ENCODE data around the gene HIVEP1.
"Not testable (repeated sequence)": the region's sequence is repeated elsewhere in the genome, so short reads cannot be mapped to it uniquely, and the experiment has no call there.

The HIVEP1 gene

GRCh38 chr6:12092762-12093161 is 80.7 kb downstream of the HIVEP1 start:
- DNase-seq: no peak

GRCh38 chr6:12094689-12095088 is 82.6 kb downstream of the HIVEP1 start:
- no peak for DNase-seq

DNA sequence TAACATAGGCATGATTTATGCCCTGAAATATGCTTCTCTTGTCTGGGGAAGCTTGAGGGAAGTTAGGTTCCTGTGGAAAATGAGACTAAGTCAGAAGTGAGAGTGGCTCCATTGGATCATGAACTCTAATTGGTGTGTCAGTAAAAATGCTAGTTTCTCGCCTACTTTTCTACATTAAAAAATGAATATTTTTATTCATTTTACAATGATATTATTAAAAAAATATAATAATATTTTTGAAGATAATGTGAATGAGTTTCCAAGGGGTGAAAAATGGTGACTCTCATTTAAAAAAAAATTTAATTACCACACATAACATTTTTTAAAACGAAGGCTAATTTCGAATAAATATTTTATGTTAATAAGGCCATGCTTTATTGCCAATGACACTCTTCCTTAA is 84.2 kb downstream of the HIVEP1 start:
- no peak for DNase-seq

GRCh38 chr6:12097791-12098190 is 85.7 kb downstream of the HIVEP1 start:
- DNase-seq: no peak

DNA sequence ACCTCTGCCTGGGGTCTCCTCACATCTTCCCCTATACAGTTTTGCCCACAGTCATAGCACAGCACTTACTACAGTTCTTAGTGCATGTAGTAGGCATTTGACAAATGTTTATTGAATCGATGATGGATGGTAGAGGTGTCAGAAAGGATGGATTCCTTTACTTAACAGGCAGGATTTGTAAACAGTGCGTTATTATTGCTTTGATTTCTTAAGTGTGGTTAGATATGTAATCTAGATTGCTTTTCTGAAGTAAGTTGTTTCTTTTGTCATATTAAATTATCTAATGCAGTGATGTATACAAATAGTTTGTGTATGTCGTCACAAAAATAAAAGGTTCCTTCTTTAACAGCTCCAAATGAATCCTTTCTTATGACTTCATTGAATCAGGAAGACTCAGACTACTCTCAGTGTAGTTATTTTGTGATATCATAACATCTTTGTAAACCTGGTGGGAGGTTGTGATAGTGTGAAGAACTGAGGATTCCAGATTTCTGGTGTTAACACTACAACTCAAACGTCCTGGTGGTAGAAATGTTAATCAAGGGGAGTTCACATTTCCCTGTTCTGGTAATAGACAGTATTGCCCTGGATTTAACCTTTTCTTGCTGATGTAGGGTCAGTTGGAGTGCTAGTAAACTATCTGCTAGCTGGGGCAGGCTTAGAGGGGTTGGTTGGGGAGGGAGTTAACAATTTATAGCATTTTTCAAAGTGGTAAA is 87.7 kb downstream of the HIVEP1 start:
- no peak for DNase-seq

- no peak for DNase-seq
Observed at GRCh38 chr6:12101048-12101447, 88.9 kb downstream of the HIVEP1 start.

GRCh38 chr6:12101653-12102312 is 89.7 kb downstream of the HIVEP1 start:
- no peak for DNase-seq

DNA sequence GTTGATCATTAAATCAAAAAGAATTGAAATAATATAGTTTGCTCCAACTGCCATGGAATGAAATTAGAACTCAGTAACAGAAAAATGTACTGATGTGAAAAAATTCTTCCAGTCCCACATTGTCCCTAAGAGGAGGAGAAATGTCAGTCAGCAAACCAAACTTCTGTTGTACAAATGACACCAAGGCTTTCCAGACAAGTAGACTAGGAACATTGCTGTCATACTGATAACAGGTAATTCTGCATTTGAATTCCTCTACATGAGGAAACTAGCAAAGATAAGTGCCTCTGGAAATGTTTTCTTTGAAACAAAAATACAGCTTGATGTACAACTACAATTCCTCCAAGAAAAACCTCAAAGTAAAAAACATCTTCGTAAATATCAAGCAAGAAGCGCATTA is 90.2 kb downstream of the HIVEP1 start:
- DNase-seq: no peak

- no peak for DNase-seq
Observed at GRCh38 chr6:12103158-12103557, 91.0 kb downstream of the HIVEP1 start.

- DNase-seq: no peak
Observed at GRCh38 chr6:12105271-12105670, 93.2 kb downstream of the HIVEP1 start.

DNA sequence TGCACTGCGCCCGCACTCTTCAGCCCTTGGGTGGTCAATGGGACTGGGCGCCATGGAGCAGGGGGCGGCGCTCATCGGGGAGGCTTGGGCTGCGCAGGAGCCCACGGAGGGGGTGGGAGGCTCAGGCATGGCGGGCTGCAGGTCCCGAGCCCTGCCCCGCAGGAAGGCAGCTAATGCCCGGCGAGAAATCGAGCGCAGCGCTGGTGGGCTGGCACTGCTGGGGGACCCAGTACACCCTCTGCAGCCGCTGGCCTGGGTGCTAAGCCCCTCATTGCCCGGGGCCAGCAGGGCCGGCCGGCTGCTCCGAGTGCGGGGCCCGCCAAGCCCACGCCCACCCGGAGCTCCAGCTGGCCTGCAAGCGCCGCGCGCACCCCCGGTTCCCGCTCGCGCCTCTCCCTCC is 96.3 kb downstream of the HIVEP1 start:
- DNase-seq: not testable (repeated sequence)

GRCh38 chr6:12110523-12111362 is 98.6 kb downstream of the HIVEP1 start:
- DNase-seq: no peak

DNA sequence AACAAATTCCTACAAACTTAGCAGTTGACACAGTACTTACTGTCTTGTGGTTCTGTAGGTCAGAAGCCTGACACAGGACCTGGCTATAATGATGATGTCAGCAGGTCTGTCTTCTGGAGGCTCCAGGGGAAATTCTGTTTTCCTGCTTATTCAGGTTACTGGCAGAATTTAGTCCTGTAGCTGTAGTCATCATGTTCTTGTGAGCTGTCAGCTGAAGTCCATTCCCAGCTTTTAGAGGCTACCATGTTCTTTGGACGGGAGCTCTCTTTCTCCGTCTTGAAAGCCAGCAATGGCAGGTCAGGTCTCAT is 99.2 kb downstream of the HIVEP1 start:
- no peak for DNase-seq

DNA sequence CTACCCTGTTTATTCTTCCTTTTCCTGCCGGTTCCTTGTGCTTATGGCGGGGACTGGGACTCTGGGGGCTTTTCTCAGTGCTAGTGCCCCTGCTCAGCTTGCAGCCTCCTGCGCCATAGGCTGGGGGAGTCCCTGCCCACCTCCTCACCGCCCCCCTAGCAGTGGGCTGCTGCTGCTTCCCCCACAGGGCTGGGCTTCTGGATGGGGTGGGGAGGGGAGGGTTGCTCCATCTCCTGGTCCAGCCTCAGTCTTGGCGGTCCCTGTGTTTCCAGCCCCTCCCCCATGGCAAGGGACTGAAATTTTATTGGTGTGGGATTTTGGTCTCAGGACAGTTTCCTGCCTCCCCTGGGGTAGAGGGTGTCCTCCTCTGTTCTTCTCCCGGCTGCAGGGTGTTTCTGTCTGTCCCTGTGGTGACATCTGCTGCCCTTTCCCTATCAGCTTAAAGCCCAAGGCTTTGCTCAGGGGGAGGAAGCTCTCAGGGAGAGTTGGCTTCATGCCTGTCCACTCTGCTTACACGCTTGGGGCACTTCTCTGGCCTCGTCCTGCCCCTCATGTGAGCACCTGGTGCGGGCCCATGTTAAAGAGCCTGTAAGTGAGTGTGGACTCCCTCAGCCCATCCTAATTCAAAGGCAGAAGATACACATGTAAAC is 100.6 kb downstream of the HIVEP1 start:
- DNase-seq: no peak

DNA sequence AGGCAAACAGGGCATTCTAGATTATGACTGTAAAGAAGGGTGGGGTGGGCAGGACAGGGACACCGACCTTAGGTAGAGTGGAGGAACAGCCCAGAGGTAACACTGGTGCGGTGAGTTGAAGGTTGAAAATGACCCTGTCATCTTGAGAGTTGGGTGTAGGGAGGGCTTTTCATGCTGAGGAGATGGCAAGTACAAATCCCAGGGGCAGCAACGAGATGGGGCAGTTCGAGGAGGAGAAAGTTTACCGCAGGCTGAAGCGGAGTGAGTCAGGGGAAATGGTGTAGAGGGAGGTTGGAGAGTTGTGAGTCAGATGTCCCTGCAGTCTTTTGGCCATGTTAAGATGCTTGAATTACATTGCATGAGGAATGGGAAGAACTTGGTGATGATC is 101.1 kb downstream of the HIVEP1 start:
- no peak for DNase-seq

DNA sequence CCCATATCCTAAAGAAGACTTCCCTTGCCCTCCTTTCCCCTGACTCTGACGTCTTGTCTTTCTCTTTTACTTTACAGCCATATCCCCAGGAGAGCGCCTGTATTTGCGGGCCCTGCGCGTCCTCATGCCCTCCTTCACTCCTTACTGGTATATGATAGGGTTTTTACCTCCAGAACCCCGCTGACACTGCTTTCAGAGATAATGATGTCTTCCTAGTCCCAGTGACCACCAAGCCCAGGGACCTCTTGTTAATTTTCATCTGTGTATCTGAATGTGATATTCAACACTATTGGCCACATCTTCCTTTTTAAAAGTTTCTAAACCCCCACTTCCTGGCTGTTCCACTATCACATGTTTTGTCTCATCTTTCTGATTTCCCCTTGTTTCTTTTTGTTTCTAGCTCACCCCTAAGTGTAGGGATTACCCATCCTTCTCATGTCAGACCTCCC is 102.0 kb downstream of the HIVEP1 start:
- no peak for DNase-seq

DNA sequence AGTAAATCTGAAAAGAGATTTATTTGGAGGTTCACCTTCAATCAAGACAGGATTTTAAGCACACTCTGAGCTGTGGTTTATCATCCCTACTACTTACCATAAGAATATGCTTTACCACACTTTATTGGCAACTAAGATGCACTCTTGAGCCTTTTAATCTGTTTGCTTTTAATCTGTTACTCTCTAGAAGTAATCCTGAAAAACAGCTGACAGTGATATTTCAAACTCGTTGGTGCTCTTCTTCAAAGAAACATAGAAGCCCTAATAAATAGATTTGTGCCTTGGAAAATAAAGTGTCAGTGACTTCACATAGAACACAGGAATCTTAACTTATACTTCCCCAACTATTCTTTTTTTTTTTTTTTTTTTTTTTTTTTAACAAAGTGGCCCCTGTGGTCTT is 102.9 kb downstream of the HIVEP1 start:
- no peak for DNase-seq

- no peak for DNase-seq
Observed at GRCh38 chr6:12115492-12115891, 103.4 kb downstream of the HIVEP1 start.

- no peak for DNase-seq
Observed at GRCh38 chr6:12116264-12116800, 104.2 kb downstream of the HIVEP1 start.

DNA sequence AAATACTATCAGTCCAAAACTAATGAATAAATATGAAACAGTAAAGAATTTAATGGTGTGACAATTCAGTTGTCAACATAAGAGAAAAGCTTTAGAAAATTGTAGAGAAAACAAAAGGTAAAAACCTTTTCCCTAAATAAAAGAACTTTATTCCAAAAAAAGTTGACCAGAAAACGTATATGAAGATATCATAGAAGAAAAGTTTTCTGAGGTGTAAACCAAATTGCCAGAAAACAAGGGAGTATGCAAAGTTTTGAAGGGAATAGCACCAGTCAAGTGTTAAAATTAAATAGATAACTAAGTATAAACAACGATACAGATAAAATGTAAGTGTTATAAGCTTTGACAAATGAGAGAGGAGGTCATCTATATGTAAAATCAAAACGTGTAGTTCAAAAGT is 104.9 kb downstream of the HIVEP1 start:
- DNase-seq: no peak

DNA sequence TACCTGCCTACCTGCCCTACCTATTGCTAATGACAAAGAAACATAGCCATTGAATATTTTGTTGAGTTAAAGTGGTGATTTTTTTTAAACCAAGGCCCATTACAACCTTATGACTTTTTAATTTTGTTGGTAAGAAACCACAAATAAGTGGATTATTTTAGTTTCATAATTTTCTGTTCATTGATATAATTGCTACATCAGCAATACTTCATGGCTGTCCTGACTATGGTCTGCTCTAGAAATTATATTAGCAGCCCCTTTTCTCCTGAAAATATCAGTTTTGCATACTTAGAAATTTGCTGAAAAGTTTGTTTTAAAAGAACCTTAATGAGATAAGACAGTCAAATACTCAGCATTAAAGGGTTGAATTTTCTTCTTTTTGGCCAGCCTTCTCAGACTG is 106.5 kb downstream of the HIVEP1 start:
- DNase-seq: no peak

DNA sequence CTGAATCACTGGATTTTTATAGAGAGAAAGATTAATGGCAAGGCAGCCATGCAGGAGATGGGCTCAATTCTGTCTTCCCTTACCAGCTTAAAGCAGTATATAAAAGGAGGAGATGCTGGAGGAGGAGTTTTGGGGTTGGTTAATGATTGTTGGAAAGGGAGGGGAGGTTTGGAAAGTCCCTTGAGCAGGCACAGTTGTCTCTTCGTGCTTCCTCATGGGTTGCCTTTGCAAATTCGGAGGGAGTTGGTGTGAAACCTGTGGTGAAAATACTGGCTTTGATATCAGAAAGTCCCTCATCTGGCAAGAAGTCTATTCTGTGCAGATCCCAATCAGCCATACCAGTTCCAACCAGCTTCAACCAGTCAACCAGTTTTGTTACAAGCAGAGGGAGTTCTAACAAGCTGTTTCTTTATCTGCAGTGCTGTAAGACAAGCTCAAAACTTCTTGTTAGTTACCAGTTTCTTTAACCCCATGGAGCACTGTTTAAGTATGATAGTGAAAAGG is 107.0 kb downstream of the HIVEP1 start:
- no peak for DNase-seq

DNA sequence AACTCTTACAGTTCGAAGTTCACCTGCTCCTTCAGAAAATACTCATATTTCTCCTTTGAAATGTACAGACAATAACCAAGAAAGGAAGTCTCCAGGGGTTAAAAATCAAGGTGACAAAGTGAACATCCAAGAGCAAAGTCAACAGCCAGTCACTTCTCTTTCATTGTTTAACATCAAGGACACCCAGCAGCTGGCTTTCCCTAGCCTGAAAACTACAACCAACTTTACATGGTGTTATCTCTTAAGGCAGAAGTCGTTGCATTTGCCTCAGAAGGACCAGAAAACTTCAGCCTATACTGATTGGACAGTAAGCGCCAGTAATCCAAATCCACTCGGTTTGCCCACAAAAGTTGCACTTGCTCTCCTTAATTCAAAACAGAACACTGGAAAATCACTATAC is 113.3 kb downstream of the HIVEP1 start:
- no peak for DNase-seq

Data from NCI-H1436 (cell line).